Measurements from ENCODE around the gene PLA2G2D.

PLA2G2D gene

DNA sequence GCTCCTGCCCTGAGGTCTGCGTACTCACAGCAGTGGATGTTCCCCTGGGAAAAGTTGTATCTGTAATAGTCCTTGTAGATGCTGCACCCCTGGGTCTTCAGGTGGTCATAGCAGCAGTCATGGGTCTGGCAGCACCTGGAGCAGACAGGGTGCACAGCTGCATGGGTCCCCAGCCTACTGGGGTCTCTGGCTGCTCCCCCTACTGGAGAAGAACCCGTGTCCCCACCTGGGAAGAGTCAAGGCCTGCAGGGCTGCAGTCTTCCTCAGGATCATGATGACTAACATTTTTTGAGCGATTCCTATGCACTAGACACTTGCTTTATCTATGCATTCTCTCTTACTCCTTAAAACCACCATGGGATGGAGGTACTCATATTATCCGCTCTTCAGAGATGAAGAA is 3.9 kb downstream of the PLA2G2D start:
- no peak for DNase-seq (ENCODE audit: extremely low read depth in 1 of 2, low read depth in 1 of 2)

DNA sequence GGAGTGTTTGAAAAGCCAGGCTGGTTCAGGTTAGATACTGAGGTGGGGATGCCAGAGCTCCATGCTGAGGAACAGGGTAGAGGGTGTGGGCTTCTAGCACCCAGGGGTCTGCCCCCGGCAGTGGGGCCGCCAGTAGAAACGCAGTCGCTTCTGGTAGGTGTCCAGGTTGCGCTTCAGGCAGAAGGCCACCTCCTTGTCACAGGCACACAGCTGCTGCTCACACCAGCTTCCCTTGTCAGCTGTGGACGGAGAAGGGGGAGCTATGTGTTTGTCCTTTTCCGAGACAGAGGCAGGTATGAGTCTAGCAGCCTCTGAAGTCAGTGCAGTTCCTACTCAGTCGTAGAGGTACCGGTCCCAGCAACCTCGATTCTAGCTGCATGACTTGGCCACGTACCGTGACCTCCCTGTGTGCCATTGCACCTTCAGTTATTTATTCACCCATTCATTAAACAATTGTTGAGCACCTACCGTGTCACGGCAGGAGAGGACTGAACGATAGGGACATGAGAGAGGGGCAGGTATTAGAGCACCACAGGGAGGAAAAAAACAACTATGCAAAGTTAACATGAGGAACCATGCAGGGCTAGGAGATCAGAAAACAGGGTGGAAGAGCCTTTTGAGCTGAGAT is 5.2 kb downstream of the PLA2G2D start:
- no peak for DNase-seq (ENCODE audit: extremely low read depth in 1 of 2, low read depth in 1 of 2)

DNA sequence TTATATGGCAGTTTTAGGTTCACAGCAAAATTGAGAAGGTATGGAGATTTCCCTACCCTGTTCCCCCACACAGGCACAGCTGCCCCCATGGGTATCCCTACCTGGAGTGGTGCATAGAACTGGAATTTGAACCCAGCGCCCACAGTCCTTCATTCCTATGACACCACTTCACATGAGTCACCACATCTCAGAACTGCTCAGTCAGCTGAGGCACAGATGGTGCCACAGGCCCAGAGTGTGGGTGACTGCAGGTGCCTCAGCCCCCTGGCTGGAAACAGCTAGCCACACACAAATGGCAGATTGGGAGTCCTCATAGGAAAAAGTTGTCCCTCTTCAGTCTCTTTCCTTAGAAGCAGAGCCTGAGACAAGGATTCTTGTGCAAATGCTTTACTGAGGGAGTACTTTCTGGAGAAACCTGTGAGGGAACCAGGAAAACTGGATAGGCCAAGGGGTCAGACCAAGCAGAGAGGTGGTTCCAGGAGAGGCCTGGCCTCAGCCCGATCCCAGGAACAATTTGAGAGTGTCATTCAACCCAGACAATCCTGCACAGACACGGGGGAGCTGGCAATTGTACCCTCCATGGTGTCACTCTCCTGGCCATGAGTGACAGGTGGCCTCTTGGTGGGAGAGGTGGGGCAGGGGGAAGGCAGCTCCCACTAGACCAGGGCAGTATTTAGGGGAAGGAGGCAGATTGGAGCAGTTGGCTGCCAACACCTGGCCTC is 6.9 kb downstream of the PLA2G2D start:
- no peak for DNase-seq (ENCODE audit: extremely low read depth in 1 of 2, low read depth in 1 of 2)

DNA sequence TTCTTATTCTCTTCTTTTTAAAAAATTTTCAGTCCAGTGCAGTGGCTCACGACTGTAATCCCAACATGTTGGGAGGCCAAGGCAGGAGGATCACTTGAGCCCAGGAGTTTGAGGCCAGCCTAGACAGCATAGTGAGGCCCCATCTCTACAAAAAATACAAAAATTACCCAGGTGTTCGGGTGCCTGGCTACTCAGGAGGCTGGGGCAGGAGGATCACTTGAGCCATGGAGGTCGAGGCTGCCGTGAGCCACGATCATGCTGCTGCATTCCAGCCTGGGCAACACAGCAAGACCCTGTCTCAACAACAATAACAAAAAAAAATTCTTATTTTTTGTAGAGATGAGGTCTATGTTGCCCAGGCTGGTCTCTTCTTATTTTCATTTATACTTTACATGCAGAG is 7.9 kb downstream of the PLA2G2D start:
- no peak for DNase-seq (ENCODE audit: extremely low read depth in 1 of 2, low read depth in 1 of 2)

DNA sequence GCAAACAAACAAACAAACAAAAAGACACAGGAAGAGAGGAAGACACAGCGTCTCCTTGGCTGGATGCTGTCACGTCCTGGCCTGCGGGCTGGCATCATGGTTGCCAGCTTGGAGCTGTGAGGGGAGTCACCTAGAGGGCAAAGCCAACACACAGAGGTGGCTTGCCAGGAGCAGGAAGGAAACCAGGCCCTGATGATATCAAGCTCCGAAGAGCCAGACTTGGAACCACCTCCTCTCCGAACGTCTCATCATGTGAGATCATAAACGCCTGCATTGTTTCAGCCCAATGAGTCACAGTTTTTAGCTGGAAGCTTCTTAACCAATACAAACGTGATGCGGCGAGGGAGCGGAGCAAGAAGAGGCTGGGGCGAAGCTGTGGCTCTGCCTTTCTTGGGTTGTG is 8.7 kb downstream of the PLA2G2D start:
- no peak for DNase-seq (ENCODE audit: extremely low read depth in 1 of 2, low read depth in 1 of 2)

DNA sequence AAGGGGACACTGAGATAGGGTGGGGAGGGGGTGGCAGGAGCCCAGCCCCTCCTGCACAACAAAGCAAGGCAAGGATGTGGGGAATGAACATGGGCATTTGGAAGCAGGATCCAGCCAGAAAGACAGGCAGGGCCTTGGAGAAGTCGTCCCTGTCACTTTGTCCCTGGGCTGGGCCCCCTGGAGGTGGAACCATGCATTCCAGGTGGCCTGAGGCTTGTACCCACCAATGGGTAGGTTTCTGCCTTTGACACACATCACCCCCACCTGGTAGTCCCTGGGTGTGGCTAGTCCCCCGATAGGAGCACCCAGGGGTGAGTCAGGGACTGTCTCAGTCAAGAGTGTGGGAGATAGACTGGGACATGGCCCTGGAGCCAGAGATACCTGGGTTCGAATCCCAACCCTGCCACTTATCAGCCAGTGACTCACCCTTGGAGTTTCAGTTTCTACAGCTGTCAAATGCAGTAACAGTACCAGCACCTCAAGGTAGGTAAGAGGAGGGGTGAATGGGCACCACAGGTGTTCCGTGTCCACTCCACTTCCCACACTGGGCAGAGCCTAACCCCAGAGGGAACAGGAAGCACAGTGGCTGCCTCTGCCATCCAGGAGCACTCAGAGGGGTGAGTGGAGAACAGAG is 10.0 kb downstream of the PLA2G2D start:
- DNase-seq (ENCODE audit: extremely low read depth in 1 of 2, low read depth in 1 of 2): no peak

DNA sequence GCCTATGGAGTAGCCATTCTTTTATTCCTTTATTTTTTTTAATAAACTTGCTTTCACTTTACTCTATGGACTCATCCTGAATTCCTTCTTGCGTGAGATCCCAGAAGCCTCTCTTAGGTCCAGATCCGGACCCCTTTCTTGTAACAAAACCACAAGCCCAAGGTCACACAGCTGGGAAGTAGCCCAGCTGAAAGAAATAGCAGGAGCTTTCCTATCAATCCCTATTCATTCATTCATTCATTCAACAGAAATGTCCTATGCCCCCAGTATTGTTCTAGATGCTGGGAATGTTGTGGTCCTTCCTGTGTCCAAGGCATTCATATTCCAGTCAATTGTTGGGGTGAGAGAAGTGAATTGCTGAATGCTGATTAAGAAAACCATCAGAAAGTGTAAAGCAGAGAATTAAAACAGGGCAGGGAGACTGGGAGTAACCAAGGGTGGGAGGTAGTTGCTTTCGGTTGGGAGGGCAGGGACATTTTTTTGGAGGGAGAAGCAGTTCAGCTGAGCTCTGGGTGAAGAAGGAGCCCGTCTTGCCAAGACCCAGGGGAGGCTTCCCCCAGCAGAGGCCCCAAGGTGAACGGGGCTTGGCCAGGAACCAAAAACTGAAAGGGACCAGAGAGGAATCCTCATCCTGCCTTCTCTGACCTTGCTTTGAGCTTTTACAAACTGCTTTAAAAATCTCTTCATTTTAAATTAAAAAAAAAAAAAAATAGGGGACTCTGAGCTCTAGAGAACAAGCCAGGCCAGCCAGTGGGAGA is 10.8 kb downstream of the PLA2G2D start:
- DNase-seq (ENCODE audit: extremely low read depth in 1 of 2, low read depth in 1 of 2): no peak

DNA sequence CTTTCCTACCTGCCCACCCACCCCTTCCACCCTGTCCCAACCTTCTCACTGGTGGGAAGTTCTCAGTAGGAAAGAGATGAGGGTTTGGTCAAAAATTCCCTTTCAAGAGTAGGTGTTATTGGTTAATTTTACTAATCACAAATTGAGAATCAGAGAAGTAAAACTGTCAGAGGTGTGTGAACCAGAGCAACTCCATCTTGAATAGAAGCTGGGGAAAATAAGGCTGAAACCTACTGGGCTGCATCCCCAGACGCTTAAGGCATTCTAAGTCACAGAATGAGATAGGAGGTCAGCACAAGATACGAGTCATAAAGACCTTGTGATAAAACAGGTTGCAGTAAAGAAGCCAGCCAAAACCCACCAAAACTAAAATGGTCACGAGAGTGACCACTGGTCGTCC is 11.5 kb downstream of the PLA2G2D start:
- no peak for DNase-seq (ENCODE audit: extremely low read depth in 1 of 2, low read depth in 1 of 2)

DNA sequence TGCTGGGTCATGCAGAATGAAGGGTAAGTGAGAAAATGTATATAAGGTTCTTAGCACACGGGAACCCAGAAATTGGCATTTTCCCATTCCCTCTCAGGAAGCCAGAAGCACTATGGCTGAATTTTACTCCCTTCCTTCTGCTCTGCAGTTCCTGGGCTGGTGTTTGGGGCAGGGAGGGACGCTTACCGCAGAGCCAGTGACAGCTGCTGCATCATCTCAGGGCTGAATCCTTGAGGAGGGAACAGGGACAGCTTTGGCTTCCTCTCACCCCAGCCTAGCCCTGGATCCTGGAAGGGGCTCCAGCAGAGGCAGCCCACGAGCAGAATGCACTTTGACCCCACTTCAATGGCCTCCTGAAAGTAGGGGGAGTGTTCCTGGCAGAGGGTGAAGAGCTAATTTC is 12.0 kb downstream of the PLA2G2D start:
- no peak for DNase-seq (ENCODE audit: extremely low read depth in 1 of 2, low read depth in 1 of 2)

DNA sequence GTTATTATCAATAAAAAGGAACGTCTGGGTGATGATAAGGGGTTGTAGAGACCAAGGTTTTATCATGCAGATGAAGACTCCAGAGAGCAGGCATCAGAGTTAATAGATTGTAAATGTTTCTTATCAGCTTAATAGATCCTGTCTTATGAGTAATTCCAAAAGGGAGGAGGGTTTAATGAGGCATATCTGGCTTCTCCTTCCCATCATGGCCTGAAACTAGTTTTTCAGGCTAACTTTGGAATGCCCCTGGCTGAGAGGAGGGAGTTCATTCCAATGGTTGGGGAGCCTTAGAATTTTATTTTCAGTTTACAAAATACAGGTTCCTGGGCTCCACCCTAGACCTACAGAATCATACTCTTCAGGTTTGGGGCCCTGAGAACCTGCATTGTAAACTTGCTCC is 13.5 kb downstream of the PLA2G2D start:
- no peak for DNase-seq (ENCODE audit: extremely low read depth in 1 of 2, low read depth in 1 of 2)

DNA sequence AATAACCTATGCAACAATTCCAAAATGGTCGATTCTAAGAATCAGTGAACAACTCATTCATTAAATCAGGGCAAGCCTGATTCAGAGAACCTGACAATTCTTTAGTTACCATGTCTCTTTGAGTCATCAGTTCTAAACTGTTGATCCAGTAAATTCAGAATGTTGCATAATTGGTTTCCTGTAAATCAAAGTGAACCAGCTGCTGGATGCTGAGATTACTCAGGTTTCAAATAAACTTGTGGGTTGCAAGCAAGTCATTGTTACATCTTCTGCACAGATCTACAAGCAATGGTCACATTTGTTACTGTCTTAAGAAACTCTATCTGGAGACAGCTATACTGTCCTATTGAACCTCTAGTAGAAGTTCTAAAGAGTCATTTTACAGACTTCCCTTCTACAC is 16.5 kb downstream of the PLA2G2D start:
- DNase-seq (ENCODE audit: extremely low read depth in 1 of 2, low read depth in 1 of 2): no peak

DNA sequence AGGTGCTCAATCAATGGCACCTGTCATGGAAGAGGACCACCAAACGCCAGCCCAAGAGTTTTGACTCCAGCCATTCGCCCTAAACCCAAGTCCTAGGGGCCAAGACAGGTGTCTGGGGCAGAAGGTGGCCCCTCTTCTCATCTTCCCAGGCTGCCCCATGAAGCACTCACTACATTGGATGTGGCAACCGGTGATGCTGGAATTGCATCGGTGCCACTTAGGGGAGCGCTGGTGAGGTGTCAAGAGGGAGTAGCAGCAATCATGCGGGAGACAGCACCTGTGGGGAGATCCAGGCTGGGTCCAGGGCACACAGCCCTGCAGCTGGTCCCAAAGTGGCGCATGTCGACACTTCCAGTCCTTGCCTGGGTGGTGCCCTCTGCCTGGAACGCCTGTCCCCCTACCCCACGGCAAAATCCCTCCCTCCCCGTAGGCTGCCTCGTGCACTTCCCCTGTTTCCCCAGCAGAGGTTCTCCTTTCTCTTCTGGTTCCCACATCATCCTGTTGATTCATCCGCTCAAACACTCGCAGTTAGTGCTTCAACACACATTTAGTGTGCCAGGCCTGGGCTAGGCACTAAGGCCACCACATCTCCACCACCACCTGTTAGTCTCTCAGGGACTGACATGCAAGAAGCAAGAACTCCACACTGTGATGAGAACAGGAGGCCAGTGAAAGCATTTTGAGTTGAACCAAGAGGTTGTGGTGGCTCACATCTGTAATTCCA is 18.5 kb downstream of the PLA2G2D start:
- peak in 1 of 2 donors; percentile 13 for DNase-seq (ENCODE audit: extremely low read depth in 1 of 2, low read depth in 1 of 2)

DNA sequence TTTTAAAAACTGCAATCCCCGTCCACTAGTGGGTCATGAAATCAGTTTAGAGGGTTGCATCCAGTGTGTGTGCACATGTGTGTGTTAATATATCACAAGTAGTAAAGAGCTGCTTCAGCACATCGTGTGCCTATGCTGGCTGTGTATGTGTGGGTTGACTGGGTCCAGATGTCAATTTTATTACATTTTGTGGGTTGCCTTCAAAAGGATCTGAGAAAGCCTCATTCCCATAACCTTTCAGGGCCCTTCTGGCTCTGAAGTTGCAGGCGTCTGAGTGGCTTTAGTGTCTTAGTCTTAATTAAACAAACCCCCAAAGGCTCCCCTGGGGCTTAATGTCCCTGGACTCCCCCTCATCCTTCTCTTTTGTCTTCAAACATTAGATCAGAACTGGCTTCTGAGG is 19.8 kb downstream of the PLA2G2D start:
- no peak for DNase-seq (ENCODE audit: extremely low read depth in 1 of 2, low read depth in 1 of 2)

DNA sequence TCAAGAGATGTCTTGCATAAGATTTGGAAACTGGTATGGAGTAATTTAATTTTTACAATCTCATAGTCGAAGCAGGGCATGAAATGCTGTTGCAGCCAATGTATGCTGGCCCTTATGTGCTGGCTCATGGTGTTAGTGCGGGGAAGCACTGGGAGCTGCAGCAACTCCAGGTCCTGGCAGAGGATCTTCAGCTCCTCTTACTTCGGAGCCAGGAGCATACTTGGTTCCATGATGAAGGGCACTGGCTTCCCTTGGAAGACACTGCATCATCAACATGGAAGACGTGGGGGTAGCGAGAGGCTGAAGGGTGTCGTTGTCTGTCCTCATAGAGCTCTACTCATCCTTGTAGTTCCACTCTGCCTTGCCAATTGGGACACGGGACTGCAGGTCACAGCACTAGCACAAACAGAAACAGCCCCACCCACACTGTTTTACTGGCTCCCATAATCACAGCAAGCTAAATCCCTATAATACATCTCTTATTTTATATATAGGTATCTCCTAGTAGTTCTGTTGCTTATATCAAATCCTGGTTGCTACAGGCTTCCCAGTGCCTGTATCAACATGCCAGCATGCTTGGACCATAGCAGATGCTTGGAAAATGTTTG is 22.4 kb downstream of the PLA2G2D start:
- DNase-seq (ENCODE audit: extremely low read depth in 1 of 2, low read depth in 1 of 2): no peak

DNA sequence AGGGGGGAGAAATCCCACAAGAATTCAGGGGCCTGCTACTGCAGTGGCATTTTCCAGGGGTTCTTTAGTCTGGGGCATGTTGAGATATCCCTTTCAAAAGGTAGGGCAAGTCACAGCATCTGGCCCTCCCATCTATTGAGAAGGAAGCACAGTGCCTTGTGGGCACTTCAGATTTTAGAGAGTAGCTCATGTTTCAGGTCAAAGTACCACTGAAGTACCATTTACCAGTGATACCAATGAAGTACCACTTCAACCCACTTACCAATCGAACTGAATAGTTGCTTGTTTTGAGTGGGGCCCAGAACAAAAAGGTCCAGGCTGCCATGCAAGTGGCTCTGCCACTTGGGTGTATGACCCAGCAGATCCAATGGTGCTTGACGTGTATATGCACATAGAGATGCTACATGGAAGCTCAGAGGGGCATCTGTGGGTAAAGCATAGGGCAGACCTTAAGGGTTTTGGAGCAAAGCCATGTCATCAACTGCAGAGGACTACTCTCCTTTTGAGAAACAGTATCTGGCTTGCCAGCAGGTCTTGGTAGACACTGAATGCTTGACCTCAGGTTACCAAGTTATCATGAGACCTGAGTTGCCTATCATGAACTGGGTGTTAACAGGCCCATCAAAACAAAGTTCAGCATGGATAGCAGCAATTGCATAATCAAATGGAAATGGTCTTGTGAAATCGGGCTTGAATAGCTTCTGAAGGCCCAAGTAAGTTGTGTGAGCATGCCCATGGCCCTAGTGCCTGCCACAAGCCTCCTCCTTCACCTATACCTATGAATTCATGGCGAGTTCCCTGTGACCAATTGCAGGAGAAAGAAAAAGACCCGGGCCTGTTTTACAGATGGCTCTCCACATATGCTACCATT is 23.5 kb downstream of the PLA2G2D start:
- DNase-seq (ENCODE audit: extremely low read depth in 1 of 2, low read depth in 1 of 2): no peak

DNA sequence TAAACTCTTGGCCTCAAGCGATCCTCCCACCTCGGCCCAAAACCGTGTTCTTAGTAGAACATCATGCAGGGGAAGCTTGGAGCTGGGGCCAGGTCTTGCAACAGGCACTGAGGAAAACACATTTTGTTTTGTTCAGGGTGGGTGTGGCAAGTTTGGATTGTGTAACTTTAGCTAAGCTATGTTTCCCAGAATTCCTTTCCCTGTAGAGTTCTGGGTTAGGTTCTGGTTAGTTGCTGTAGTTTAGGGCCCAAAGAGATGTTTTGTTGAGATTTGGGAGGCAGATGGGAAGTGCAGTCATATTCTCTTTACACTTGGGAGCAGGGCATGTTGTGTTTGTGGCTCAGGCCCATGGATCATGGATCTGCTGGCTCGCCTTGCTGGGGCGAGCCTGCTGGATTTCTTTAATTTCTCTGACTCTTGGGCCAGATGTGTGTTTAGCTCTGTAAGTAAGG is 25.4 kb downstream of the PLA2G2D start:
- no peak for DNase-seq (ENCODE audit: extremely low read depth in 1 of 2, low read depth in 1 of 2)

DNA sequence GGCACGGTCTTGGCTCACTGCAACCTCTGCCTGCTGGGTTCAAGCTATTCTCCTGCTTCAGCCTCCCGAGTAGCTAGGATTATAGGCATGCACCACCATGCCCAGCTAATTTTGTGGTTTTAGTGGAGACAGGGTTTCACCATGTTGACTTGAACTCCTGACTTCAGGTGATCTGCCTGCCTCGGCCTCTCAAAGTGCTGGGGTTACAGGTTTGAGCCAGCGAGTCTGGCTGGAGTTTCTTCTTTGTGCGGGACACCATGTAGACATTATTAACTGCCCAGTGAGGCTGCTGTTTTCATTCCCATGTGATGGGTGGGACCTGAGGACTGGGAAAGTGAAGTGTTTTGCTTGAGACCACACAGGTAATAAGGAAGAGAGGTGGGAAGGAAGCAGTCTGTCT is 26.0 kb downstream of the PLA2G2D start:
- DNase-seq (ENCODE audit: extremely low read depth in 1 of 2, low read depth in 1 of 2): no peak

DNA sequence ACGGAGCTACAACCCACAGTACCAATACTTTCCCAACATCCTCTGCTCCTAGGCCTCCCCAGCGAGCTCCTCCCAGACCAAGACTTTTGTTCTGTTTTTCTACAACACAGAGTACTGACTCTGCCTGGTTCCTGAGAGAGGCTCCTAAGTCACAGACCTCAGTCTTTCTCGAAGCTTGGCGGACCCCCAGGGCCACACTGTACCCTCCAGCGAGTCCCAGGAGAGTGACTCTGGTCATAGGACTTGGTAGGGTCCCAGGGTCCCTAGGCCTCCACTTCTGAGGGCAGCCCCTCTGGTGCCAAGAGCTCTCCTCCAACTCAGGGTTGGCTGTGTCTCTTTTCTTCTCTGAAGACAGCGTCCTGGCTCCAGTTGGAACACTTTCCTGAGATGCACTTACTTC is 28.7 kb downstream of the PLA2G2D start:
- DNase-seq (ENCODE audit: extremely low read depth in 1 of 2, low read depth in 1 of 2): no peak

DNA sequence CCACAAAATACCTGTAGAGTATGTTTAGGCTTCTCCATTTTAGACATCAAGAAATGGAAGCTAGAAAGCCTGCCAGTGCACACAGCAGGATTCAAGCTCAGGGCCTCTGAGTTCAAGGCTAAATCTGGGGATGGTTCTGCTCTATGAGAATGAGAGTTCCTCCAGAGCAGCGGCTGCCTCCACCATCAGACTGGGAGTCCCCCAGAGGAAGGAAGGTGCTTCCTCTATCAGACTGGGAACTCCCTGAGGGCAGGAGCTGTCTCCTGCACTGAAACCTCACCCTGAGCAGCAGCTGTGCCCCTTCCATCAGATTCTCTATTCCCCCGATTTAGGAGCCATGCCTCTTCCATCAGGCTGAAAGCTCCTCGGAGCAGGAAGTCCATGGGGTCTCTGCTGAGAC is 29.2 kb downstream of the PLA2G2D start:
- no peak for DNase-seq (ENCODE audit: extremely low read depth in 1 of 2, low read depth in 1 of 2)
